AG09309 (cell line): ENCODE data around the gene SST.

ENCODE experiments used
- DNase-seq: peaks from one replicate; pipeline ENCODE4 v3.0.0-alpha.2; 2010; ENCODE audit warnings: low read depth
- H3K4me3 ChIP-seq: 2 replicates; pipeline ENCODE4 v1.5.1; 2011; ENCODE audit warnings: mild to moderate bottlenecking, low read depth, low read length, moderate library complexity; ENCODE audit not compliant: control insufficient read depth
- TF ChIP-seq, protein P1 (sequence below): IDR thresholded peaks from 2 replicates; pipeline ENCODE4 v1.5.1; 2011; ENCODE audit warnings: mild to moderate bottlenecking, low read depth, low read length, inconsistent platforms; ENCODE audit not compliant: insufficient read depth, control insufficient read depth; ENCODE audit errors: missing control alignments

SST gene

GRCh38 chr3:187709155-187709554, 39.0 kb upstream of the SST start:
- no peak for DNase-seq
- TF ChIP-seq, protein P1, sequence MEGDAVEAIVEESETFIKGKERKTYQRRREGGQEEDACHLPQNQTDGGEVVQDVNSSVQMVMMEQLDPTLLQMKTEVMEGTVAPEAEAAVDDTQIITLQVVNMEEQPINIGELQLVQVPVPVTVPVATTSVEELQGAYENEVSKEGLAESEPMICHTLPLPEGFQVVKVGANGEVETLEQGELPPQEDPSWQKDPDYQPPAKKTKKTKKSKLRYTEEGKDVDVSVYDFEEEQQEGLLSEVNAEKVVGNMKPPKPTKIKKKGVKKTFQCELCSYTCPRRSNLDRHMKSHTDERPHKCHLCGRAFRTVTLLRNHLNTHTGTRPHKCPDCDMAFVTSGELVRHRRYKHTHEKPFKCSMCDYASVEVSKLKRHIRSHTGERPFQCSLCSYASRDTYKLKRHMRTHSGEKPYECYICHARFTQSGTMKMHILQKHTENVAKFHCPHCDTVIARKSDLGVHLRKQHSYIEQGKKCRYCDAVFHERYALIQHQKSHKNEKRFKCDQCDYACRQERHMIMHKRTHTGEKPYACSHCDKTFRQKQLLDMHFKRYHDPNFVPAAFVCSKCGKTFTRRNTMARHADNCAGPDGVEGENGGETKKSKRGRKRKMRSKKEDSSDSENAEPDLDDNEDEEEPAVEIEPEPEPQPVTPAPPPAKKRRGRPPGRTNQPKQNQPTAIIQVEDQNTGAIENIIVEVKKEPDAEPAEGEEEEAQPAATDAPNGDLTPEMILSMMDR, result peak; percentile 16

DNA sequence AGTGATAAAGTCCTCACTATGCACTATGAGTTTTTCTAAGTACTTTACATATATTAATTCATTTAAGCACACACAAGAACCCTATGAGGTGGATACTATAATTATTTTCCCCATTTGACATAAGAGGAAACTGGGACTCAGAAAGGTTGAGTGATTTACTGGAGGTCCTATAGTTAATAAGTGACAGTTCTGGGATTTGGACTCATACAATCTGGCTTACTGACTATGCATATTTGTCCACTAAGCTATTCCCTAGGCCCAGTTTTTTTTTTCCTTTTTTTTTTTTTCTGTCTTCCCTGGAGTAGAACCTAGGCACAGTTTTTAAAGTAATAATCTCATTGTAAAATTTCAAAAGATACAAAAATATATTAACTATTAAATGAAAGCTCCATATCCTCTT, 38.5 kb upstream of the SST start:
- TF ChIP-seq, protein P1, result no peak
- DNase-seq, result no peak

More at GRCh38 chr3:187709155-187709554, 39.0 kb upstream of the SST start:
- no peak overlapping the region for H3K4me3 ChIP-seq

DNA sequence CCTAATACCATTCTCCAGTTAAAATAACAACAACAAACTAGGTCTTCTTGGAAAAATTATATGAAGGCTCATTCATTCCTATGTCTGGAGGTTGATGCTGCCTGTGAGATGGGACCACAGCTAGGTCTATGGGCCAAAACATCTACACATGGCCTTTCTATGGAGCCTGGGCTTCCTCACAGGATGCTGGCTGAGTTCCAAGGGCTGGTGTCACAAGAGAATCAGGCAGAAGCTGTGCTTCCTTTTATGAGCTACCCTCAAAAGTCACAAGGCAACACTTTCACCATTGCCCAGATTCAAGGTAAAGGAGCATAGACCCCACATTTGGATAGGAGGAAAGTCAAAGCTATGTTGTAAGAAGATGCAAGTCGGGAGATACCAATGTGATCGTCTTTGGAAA, 36.8 kb upstream of the SST start:
- DNase-seq, result no peak
- H3K4me3 ChIP-seq, result no peak overlapping the region
- TF ChIP-seq, protein P1, result no peak

More for the DNA sequence above, 38.5 kb upstream of the SST start:
- H3K4me3 ChIP-seq, result no peak overlapping the region

DNA sequence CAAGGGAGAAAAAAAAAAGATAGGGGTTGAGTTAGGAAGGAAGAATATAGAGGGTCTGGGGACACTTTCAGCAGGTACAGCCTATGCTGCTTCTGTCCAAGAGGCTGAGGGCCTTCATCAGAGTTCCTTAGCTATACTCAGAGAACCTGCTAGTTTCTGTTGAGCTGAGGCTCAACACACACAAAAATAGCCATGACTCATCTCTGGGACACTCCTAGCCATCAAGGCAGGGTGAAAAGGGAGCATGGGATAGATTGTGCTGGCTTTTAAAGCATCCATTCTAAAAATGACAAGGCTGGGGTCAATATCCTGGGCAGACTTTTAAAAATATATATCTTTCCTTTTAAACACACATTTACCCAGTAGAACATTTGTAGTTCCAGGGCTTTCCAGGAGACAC, 35.0 kb upstream of the SST start:
- H3K4me3 ChIP-seq, result no peak overlapping the region
- DNase-seq, result no peak
- TF ChIP-seq, protein P1, result no peak

- H3K4me3 ChIP-seq, result no peak within 1 kb of the TSS
- DNase-seq, result no peak
- TF ChIP-seq, protein P1, result no peak
Observed at GRCh38 chr3:187702507-187703033, 32.4 kb upstream of the SST start, which contains the start of gene RTP2. Gene RTP2 (minus strand): TSS chr3:187702557. CDS start chr3:187702128, 429 bp downstream.

DNA sequence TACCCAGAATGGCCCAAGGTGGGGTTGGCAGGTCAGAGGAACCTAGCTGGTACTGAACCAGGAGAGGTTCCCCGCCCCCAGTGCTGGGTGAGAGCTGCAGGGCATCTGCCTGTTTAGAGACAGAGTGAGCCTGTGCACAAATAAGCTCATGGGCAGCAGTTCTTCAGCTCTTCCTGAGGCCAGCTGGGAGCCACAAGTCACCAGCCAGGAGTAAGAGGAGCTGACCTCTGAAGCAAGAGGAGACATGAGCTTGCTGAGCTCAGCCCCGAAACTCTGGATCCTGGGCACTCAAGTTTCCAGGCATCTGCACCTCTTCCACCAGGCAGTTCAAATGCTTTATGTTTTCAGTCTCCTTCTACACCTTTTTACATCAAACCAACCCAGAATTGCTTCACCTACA, 30.1 kb upstream of the SST start:
- TF ChIP-seq, protein P1, result no peak
- H3K4me3 ChIP-seq, result no peak overlapping the region
- no peak for DNase-seq
